ENCODE data around the gene ARHGAP23. TPM values are rescaled to one million over a fixed set of nuclear protein-coding genes. Genes with fewer than 3 reads are reported as not detected.

The ARHGAP23 gene
- total and polyA plus RNA-seq, 4 donors = 18.3 to 91.7 (median 39.2) TPM

DNA sequence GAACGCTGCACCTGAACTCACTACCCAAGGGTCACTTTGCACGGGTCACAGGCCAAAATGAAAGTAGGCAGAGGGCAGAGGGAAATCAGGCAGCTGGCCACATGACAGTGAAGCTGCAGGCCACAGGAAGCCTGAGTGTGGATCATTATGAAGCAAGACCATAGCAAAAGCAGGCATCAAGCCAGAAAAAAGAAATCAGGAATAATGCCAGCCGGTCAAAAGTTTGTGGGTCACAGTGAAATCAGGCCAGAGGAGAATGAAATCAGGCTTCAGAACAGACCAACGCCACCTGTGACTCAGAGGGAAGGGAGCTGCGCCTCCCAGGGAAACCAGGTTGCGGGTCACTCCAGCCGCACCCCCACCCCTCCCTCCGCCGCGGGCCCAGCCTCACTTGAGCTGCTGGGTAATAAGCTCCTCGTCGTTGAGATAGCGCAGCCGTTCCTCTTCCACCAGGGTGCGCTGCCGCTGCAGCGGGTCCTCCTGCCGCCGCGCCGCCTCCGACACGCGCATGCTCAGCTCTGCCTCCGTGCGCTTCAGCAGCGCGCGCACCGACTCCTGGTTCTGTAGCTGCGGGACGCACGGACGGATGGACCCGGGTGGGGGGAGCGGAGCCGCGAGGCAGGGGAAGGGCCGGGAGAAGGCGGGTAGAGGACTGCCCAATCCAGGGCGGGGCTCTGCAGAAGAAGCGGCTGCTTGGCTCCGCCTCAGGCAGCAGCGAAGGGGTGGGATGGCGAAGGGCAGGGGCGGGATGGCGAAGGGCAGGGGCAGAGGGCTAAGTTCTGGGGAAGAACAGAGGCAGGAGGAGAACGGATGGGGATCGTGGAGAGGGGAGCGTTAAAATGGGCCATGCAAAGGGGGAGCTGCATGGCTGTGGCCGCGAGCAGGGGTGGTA lies 129.8 kb downstream of the ARHGAP23 start:
- Histone ChIP-seq H3K27me3 (ENCODE audit: control insufficient read depth in 3 of 3, insufficient read depth in 3 of 3, low read length in 2 of 3) (peaks cover 0 to 39% (median 29%) of the 10 kb centered on the region in 3 donors), H3K27ac (ENCODE audit: low read depth in 1 of 2, low read length in 1 of 2) (peak overlapping the region in 1 of 2 donors; percentile 65), H3K4me3 (no peak overlapping the region), H3K9ac (ENCODE audit: insufficient read depth in 1 of 2, low read length in 2 of 2) (no peak overlapping the region), H3K9me3 (ENCODE audit: control insufficient read depth in 4 of 4, insufficient read depth in 3 of 4, low read length in 3 of 4) (peaks cover 0 to 3% (median 0%) of the 10 kb centered on the region in 4 donors), H3K36me3 (ENCODE audit: control insufficient read depth in 4 of 4, insufficient read depth in 4 of 4, low read length in 4 of 4) (no peaks in the 10 kb centered on the region), H3K4me1 (ENCODE audit: control insufficient read depth in 5 of 5, insufficient read depth in 5 of 5, low read length in 5 of 5) (peaks cover 0 to 22% (median 9%) of the 10 kb centered on the region in 5 donors)
- TF ChIP-seq, protein P1, sequence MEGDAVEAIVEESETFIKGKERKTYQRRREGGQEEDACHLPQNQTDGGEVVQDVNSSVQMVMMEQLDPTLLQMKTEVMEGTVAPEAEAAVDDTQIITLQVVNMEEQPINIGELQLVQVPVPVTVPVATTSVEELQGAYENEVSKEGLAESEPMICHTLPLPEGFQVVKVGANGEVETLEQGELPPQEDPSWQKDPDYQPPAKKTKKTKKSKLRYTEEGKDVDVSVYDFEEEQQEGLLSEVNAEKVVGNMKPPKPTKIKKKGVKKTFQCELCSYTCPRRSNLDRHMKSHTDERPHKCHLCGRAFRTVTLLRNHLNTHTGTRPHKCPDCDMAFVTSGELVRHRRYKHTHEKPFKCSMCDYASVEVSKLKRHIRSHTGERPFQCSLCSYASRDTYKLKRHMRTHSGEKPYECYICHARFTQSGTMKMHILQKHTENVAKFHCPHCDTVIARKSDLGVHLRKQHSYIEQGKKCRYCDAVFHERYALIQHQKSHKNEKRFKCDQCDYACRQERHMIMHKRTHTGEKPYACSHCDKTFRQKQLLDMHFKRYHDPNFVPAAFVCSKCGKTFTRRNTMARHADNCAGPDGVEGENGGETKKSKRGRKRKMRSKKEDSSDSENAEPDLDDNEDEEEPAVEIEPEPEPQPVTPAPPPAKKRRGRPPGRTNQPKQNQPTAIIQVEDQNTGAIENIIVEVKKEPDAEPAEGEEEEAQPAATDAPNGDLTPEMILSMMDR (IDR thresholded peaks at IDR 0.05; ENCODE audit: control extremely low read depth, extremely low read depth) = peak; percentile 89
- WGBS, 2 donors = 2 to 3% methylated on average over 51 to 52 of the region's 52 CpGs
- peak; percentile 91 to 93 (median 93) for DNase-seq
- ATAC-seq (ENCODE audit: insufficient read depth, low FRiP score) = peak; percentile 86

DNA sequence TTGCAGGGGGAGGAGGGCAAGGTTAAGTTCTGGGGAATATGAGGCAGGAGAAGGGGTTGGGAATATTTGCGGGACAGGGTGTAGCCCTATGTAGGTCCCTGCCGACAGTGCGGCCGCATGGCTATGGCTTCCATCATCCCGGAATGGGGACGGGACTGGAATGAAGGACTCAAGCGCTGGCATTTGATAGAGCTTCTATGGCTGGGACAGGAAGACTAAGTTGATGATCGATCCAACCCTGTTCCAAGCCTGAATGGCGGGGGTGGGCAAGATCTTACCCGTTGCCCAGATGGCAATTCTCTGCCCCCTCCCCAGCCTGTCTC lies 130.4 kb downstream of the ARHGAP23 start:
- Histone ChIP-seq H3K4me1 (ENCODE audit: control insufficient read depth in 5 of 5, insufficient read depth in 5 of 5, low read length in 5 of 5) (peaks cover 0 to 22% (median 9%) of the 10 kb centered on the region in 5 donors), H3K27me3 (ENCODE audit: control insufficient read depth in 3 of 3, insufficient read depth in 3 of 3, low read length in 2 of 3) (peaks cover 0 to 45% (median 35%) of the 10 kb centered on the region in 3 donors), H3K27ac (ENCODE audit: low read depth in 1 of 2, low read length in 1 of 2) (no peak overlapping the region), H3K9ac (ENCODE audit: insufficient read depth in 1 of 2, low read length in 2 of 2) (no peak overlapping the region), H3K9me3 (ENCODE audit: control insufficient read depth in 4 of 4, insufficient read depth in 3 of 4, low read length in 3 of 4) (peaks cover 0 to 5% (median 0%) of the 10 kb centered on the region in 4 donors), H3K36me3 (ENCODE audit: control insufficient read depth in 4 of 4, insufficient read depth in 4 of 4, low read length in 4 of 4) (no peaks in the 10 kb centered on the region), H3K4me3 (no peak overlapping the region)
- TF ChIP-seq, protein P1 (IDR thresholded peaks at IDR 0.05; ENCODE audit: control extremely low read depth, extremely low read depth) = no peak
- no peak for DNase-seq
- 2 to 3% methylated on average over 10 of the region's 10 CpGs for WGBS, 2 donors
- no peak for ATAC-seq (ENCODE audit: insufficient read depth, low FRiP score)

DNA sequence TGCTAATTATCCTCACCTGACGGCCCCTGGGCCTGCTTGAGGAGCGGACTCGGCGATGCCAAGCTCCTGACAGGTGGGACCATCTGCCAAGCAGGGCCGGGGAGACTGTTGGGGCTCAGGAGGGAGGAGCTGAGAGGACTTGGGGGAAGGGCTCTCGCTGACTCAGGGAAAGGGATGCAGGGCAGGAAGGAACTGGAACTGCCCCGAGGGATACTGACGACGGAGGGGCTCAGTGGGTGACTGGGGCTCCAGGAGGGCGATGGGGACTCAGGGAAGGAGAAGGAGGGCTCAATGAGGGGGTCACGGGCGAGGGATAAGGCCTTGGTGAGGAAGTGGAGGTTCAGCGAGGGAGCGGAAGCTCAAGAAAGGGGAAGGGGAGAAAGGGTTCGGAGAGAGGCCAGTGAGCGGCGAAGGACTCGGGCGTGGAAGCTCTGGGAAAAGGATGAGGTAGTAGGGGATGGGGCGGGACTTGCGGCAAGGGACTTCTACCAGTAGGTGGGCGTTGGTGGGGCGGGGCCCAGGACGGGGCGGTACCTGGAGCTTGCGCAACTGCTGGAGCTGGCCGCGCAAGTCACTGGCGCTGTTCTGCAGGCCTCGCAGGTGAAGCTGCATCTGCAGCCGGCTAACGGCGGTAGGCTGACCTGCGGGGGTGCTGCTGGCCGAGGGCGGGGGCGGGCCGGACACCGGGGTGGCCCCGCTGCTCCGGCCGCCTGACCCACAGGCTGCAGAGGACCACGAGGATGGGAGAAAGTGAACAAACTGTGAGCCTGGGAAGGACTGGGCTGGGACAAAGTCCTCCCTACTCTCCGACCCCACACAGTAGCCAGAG lies 131.0 kb downstream of the ARHGAP23 start:
- H3K4me1 ChIP-seq (ENCODE audit: control insufficient read depth in 5 of 5, insufficient read depth in 5 of 5, low read length in 5 of 5) = peaks cover 0 to 22% (median 9%) of the 10 kb centered on the region in 5 donors
- 3% methylated on average over 41 to 44 of the region's 44 CpGs for WGBS, 2 donors
- DNase-seq (peak; percentile 56 to 83 (median 81)), ATAC-seq (ENCODE audit: insufficient read depth, low FRiP score) (peak; percentile 64)
- no peak overlapping the region for H3K4me3 ChIP-seq
- H3K9me3 ChIP-seq (ENCODE audit: control insufficient read depth in 4 of 4, insufficient read depth in 3 of 4, low read length in 3 of 4) = peaks cover 0 to 5% (median 0%) of the 10 kb centered on the region in 4 donors
- H3K9ac ChIP-seq (ENCODE audit: insufficient read depth in 1 of 2, low read length in 2 of 2) = no peak overlapping the region
- no peak overlapping the region for H3K27ac ChIP-seq (ENCODE audit: low read depth in 1 of 2, low read length in 1 of 2)
- H3K27me3 ChIP-seq (ENCODE audit: control insufficient read depth in 3 of 3, insufficient read depth in 3 of 3, low read length in 2 of 3) = peaks cover 0 to 49% (median 40%) of the 10 kb centered on the region in 3 donors
- H3K36me3 ChIP-seq (ENCODE audit: control insufficient read depth in 4 of 4, insufficient read depth in 4 of 4, low read length in 4 of 4) = no peaks in the 10 kb centered on the region
- TF ChIP-seq, protein P1 (IDR thresholded peaks at IDR 0.05; ENCODE audit: control extremely low read depth, extremely low read depth) = no peak
